HL-60/S4 (cell line): ENCODE measurements around the gene SLC6A4.
"Not testable (repeated sequence)": the region's sequence is repeated elsewhere in the genome, so short reads cannot be mapped to it uniquely, and the experiment has no call there.

Source experiments
- in situ Hi-C: fragments of 300-500 bp; cut with MboI; formaldehyde crosslinking; loops from 2 replicates; pipeline ENCODE4 v1.14.3; 2022; ENCODE audit warnings: low sequenced_read_pairs

SLC6A4 gene

DNA sequence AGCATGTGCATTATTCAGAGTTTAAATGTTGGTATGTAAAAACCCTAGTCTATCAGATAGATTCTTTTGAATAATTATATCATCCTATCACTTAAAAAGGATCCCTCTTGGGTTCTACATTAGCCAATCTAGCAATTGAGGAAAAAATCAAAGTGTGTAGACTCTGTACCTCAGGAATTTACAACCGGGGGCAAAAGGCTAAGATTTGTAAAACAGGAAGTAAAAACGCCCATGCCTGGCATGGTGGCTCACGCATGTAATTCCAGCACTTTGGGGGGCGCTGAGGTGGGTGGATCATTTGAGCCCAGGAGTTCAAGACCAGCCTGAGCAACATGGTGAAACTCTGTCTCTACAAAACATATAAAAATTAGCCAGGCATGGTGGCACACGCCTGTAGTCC, 58.6 kb downstream of the SLC6A4 start:
- in situ Hi-C loops, result no loop called here

DNA sequence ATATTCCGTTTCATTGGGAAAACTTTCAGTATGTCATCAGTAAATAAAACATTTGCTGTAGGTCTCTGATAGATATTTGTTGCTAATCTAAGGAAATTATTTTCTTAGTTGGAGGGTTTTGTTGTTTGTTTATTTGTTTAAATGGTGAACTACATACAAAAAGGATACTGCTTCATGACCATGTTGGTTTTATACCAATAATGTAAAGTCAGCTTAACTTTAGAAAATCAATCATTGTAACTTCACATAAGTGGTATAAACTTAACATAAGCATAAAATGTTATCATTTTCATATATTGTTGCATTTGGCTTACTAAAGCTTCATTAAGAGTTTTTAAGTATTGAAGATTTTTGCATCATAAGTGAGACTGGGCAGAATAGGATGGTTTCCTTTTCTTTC, 60.9 kb downstream of the SLC6A4 start:
- in situ Hi-C loops, result no loop called here

DNA sequence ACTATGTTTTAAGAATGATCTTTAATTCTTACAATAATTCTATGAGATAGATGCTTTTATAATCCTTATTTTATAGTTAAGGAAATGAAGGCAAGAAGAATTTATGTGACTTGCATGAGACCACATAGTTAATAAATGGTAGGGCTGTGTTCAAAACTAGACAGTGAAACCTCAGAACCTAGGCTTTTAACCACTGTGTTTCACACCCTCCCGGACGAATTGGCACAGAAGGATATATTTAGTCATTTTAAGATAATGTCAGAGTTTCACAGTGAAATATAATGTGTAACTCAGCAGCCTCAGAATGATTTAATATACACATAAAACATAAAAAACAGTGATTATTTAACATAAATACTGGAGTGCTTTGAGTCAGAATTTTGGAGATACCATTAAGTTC, 61.8 kb downstream of the SLC6A4 start:
- in situ Hi-C loops, result no loop called here

DNA sequence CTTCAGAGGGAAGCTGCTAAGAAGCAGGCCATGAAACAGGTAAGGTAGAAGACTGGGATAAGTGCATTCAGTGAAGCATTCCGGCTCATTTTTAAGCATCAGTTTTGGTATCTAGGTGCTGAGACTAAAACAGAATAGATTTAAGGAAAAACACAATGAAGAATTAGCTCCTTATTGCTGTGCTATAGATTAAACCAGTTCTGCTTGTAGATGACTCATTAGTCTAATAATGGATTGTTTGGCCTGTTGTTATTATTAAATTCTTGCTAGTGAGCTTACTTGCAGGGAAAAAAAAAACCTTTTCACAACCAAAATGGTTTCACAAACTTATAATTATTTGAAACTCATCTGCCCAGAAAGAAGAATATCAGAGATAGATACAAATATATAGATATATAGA, 62.9 kb downstream of the SLC6A4 start:
- in situ Hi-C loops, result no loop called here

DNA sequence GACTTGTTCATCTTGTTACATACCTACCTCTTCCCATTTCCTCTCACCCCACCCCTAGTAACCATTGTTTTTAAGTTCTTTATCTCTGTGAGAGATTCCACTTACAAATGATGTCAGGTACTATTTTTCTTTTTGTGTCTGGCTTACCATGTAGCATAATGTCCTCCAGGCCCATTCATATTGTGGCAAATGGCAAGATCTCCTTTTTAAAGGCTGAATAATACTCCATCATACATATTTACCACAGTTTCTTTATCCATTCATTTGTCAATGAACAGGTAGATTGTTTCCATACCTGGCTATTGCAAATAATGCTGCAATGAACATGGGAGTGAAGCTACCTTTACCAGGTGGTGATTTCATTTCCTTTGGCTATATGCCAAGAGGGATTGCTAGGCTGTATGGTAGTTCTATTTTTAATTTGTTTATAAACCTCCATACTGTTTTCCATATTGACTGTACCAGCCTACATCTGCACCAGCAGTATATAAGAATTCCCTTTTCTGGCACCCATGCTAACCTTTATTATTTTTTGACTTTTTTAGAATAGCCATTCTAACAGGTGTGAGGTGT, 65.0 kb downstream of the SLC6A4 start:
- in situ Hi-C loops, result no loop called here

DNA sequence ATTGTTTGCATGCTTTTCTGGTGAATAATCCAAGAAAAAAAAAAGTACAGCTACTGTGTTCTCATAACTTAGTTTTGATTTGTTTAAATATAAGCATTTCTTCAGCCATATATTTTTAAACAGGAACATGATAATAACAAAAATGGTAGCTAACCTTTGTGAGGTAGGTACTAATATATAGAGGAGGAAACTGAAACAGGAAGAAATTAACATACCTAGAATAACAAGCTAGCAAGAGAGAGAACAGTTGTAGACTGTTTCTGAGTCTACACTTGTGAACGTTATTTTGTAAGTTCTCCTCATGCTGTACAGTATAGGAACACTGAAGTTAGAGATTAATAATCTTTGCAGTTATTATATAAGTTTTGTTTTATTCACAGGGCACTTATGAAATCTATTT, 69.5 kb downstream of the SLC6A4 start:
- in situ Hi-C loops, result no loop called here

DNA sequence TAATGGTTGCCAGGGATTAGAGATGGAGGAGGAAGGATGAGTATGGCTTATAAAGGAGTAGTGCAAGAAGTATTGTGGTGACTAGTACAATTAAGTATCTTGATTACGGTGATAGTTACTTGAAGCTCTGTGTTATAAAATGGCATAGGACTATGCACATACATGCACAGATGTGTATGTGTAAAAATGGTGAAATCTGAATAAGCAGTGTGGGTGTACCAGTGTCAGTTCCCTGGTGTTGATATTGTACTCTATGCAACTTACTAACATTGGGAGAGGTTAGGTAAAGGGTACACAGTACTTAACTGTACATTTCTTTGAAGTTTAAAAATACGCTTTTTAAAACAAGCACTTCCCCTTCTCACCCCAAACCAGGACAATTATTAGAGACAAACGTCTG, 70.3 kb downstream of the SLC6A4 start:
- in situ Hi-C loops, result no loop called here

DNA sequence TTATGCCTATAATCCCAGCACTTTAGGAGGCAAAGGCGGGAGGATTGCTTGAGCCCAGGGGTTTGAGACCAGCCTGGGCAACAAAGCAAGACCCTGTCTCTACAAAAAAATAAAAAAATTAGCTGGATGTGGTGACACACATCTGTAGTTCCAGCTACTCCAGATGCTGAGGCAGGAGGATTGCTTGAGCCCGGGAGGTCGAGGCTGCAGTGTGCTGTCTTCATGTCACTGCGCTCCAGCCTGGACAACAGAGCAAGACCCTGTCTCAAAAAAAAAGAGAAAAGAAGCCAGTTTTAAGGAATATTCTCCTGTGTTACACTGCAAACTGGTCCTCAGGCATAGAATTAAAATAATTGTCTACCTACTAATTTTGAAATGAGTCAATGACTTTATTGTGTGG, 71.0 kb downstream of the SLC6A4 start:
- in situ Hi-C loops, result no loop called here

DNA sequence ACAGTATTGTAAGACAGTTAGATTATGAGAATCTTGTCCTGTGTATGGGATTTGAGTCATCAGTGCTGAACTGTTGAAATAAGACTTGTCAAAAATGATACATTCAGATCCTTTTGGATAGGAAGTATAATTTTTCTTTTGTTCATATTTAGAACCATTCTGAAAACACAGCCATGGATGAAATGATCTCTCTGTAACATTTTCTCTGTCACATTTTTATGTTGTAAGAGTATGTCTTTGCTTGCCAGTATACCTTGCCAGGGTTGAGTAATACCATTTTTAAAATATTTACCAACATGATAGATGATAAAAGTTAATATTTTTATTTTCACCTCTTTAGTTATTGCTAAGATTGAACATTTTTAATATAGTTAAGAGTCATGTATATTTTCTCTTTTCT, 73.9 kb downstream of the SLC6A4 start:
- in situ Hi-C loops, result no loop called here

DNA sequence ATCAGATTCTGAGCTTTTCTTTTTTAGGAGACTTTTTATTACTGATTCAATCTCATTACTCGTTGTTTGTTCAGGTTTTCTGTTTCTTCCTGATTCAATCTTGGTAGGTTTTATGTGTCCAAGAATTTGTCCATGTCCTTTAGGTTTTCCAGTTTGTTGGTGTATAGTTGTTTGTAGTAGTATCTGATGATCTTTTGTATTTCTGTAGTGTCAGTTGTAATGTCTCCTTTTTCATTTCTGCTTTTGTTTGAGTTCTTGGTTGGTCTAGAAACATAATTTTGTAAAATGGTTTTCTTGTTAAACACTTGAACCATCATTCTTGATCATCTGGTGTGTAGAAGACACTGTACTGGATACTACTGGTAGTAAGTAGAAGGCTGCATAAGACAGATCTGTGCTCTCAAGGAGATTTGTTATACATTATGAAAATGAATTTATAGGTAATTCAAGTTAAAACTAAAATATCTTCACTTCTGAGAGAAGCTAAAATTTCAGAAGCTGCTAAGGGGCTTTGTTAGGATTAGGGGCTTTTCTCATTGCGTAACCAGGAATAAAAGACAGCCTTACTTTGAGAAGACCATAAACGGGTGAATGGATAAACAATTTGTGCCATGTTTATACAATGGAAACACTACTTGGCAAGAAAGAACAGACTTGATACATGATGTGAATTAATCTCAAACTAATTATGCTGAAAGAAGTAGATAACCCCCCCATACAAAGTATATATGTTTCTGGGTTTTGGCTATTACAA, 74.9 kb downstream of the SLC6A4 start:
- in situ Hi-C loops, result no loop called here

DNA sequence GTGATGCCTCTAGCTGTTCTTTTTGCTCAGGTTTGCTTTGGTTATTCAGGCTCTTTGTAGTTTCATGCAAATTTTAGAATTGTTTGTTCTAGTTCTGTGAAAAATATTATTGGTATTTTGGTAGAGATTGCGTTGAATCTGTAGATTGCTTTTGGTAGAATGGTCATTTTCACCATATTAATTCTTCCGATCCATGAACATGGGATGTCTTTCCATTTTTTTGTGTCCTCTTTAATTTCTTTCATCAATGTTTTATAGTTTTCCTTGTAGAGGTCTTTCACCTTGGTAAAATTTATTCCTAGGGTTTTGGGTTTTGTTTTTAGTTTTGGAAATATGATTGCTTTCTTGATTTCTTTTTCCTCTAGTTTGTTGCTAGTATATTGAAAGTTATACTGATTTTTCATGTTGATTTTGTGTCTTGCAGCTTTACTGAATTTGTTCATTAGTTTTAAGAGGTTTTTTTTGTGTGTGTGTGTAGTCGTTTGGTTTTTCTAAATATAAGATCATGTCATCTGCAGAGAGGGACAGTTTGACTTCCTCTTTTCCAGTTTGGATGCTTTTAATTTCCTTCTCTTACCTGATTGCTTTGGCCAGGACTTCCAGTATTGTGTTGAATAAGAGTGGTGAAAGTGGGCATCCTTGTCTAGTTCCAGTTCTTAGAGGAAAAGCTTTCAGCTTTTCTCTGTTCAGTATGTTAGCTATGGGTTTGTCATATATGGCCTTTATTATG, 76.4 kb downstream of the SLC6A4 start:
- in situ Hi-C loops, result no loop called here

DNA sequence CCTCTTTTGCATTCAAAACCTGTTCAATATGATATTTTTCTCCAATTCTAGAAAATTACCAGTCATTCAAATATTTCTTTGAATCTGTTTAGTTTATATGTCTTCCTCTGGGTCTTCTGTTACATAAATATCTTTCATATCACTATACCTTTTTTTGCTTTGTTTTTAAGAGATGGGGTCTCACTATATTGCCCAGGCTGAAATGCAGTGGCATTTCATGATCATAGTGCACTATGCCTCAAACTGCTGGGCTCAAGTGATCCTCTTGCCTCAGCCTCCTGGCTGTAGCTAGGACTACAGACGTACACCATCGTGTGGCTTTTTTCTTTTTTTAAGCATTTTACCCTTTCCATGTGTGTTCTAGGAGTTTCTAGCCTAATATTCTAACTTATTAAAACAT, 80.1 kb downstream of the SLC6A4 start:
- in situ Hi-C loops, result no loop called here

DNA sequence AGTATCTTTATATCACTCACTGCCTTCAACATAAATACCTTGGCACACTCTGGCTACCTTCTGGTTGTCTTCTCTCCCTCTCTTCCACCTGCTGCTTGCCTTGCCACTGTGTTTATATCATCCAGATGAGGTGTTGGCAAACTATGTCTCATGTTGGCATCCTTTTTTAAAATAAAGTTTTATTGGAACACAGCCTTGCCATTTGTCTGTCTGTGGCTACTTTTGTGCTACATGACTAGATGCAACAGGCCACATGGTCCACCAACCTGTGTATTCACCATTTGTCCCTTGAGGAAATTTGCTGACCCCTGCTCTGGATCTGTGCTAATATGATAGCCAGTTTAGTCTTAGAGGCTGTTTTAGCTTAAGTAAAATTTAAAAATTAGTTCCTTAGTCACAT, 82.0 kb downstream of the SLC6A4 start:
- in situ Hi-C loops, result no loop called here

DNA sequence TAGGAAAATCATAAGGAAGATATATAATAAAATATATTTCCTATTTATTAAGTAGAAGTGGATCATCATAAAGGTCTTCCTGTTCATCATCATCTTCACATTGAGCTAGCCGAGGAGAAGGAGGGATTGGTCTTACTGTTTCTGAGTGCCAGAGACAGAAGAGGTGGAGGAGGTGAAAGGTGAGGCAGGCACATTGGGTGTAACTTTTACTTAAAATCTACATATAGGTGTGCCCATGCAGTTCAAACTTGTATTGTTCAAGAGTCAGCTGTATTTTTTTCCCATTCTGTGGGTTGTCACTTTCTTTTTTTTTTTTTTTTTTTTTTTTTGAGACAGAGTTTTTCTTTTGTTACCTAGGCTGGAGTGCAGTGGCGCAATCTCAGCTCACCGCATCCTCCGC, 84.0 kb downstream of the SLC6A4 start:
- in situ Hi-C loops, result no loop called here

DNA sequence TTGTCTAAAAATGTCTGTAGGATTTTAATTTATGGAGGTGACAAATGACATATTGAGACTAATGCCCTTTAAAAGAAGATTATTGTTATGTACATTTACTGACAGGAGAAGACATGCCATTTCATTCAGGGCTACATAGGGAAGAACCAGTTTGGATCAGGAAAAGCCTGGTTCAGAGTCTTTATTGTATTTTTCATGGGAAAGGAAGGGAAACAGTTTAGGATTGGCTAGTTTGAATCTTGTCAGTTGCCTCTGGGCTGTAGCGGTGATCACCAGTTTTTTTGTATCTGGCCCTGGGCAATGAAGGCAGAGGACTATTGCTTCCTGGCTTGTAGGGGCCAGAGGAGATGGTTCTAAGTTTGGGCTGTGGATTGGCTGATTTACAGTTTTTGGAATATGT, 87.1 kb downstream of the SLC6A4 start:
- in situ Hi-C loops, result no loop called here

DNA sequence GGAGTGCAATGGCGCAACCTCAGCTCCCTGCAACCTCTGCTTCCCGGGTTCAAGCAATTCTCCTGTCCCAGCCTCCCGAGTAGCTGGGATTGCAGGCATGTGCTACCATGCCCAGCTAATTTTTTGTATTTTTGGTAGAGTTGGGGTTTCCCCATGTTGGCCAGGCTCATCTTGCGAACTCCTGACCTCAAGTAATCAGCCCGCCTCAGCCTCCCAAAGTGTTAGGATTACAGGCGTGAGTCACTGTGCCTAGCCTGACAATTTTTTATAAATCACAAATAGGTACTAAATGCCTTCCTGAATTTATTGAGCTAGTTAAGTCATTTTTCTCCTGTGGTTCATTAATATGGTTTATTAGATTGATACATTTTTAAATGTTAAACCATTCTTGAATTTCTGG, 87.6 kb downstream of the SLC6A4 start:
- in situ Hi-C loops, result not testable (repeated sequence)
